ENCODE results near the gene ABLIM3.

Gene ABLIM3

GRCh38 chr5:149304195-149305078 is 163.1 kb downstream of the ABLIM3 start:
- no peak for DNase-seq (ENCODE audit: low read depth, low spot score)
- ChIA-PET POLR2A (no interaction called here), CTCF (interaction anchor here (3.7 kb wide), 1 partner anchor 13 kb away, joined by 20 read pairs; no protein-coding TSS in a partner anchor)
- TF ChIP-seq CTCF (IDR thresholded peaks at IDR 0.05; ENCODE audit: insufficient read depth, low read length, missing control alignments), result no peak
- no peak overlapping the region for H3K4me3 ChIP-seq (ENCODE audit: low read depth, low read length)

GRCh38 chr5:149309354-149309753 is 168.1 kb downstream of the ABLIM3 start:
- H3K4me3 ChIP-seq (ENCODE audit: low read depth, low read length), result no peak overlapping the region
- POLR2A ChIA-PET, result no interaction called here
- CTCF ChIA-PET, result interaction anchor here (1.0 to 3.8 kb wide), 6 partner anchors 8 to 73 kb away, joined by 3 to 15 read pairs (median 6); no protein-coding TSS in a partner anchor
- TF ChIP-seq CTCF (IDR thresholded peaks at IDR 0.05; ENCODE audit: insufficient read depth, low read length, missing control alignments), result no peak
- no peak for DNase-seq (ENCODE audit: low read depth, low spot score)

Data from AG04449 (cell line).